ENCODE results near the gene CCNB2. TPM values are rescaled to one million over a fixed set of nuclear protein-coding genes. Genes with fewer than 3 reads are reported as not detected.

Gene CCNB2
- total RNA-seq, result 1 to 10 TPM in 1 of 2 donors, not detected in 1; 2.1 TPM

GRCh38 chr15:59104912-59105732 lies at the start of gene CCNB2:
TSS of gene CCNB2 (plus strand) at chr15:59105146. CDS start at chr15:59105269, 123 bp downstream.
- H3K9me3 ChIP-seq, result no peaks in the 10 kb centered on the region
- H3K4me3 ChIP-seq, result peak within 1 kb of the TSS; percentile 49 to 63
- no peak for TF ChIP-seq CTCF (IDR thresholded peaks at IDR 0.05)
- peak; percentile 90 for DNase-seq (ENCODE audit: low spot score)
- H3K27ac ChIP-seq, result no peak within 1 kb of the TSS
- H3K4me1 ChIP-seq, result peaks cover 0 to 6% of the 10 kb centered on the region in 2 donors
- peaks cover 3% of the 10 kb centered on the region for H3K36me3 ChIP-seq
- no peaks in the 10 kb centered on the region for H3K27me3 ChIP-seq

GRCh38 chr15:59059076-59059597 lies 45.8 kb upstream of the CCNB2 start:
- no peak for DNase-seq (ENCODE audit: low spot score)
- no peak overlapping the region for H3K4me3 ChIP-seq
- H3K4me1 ChIP-seq, result no peaks in the 10 kb centered on the region
- no peaks in the 10 kb centered on the region for H3K9me3 ChIP-seq
- no peak overlapping the region for H3K27ac ChIP-seq
- H3K27me3 ChIP-seq, result no peaks in the 10 kb centered on the region
- H3K36me3 ChIP-seq, result peaks cover 59% of the 10 kb centered on the region
- TF ChIP-seq CTCF (IDR thresholded peaks at IDR 0.05), result no peak

- no peak for TF ChIP-seq CTCF (IDR thresholded peaks at IDR 0.05)
- Histone ChIP-seq H3K4me3 (no peak overlapping the region), H3K27ac (no peak overlapping the region), H3K27me3 (no peaks in the 10 kb centered on the region), H3K4me1 (no peaks in the 10 kb centered on the region), H3K36me3 (peaks cover 64% of the 10 kb centered on the region), H3K9me3 (no peaks in the 10 kb centered on the region)
- no peak for DNase-seq (ENCODE audit: low spot score)
Observed at GRCh38 chr15:59060348-59060747, 44.6 kb upstream of the CCNB2 start.

- peaks cover 76% of the 10 kb centered on the region for H3K36me3 ChIP-seq
- no peak for DNase-seq (ENCODE audit: low spot score)
- no peaks in the 10 kb centered on the region for H3K4me1 ChIP-seq
- no peaks in the 10 kb centered on the region for H3K9me3 ChIP-seq
- H3K27me3 ChIP-seq, result no peaks in the 10 kb centered on the region
- no peak overlapping the region for H3K27ac ChIP-seq
- no peak for TF ChIP-seq CTCF (IDR thresholded peaks at IDR 0.05)
- no peak overlapping the region for H3K4me3 ChIP-seq
Observed at GRCh38 chr15:59063042-59063441, 41.9 kb upstream of the CCNB2 start.

GRCh38 chr15:59069430-59069829 lies 35.5 kb upstream of the CCNB2 start:
- Histone ChIP-seq H3K36me3 (peaks cover 54% of the 10 kb centered on the region), H3K27me3 (no peaks in the 10 kb centered on the region), H3K4me1 (no peaks in the 10 kb centered on the region), H3K4me3 (no peak overlapping the region), H3K9me3 (no peaks in the 10 kb centered on the region), H3K27ac (no peak overlapping the region)
- no peak for TF ChIP-seq CTCF (IDR thresholded peaks at IDR 0.05)
- no peak for DNase-seq (ENCODE audit: low spot score)
